Brain pericyte (primary cell): ENCODE data around the gene RARB.

Experiments used
- DNase-seq: peaks from one replicate; pipeline ENCODE4 v3.0.0-alpha.2; 2012; ENCODE audit warnings: low read depth, low spot score

The RARB gene

DNA sequence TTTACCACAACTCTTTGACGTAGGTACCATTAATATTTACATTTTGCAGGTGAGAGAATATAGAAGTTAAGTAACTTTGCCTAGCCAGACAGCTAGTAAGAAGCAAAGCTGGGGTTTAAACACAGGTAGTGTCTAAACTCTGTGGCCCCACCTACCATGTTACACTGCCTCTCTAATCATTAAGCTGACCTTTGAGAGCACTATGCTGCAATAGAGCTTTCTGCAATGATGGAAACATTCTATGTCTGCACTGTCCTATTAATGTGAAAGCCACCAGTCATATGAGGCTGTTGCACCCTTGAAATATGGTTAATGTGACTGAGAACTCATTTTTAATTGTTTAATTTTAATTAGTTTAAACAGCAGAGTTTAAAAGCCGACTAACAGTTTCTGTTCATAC, 6.3 kb upstream of the RARB start:
- no peak for DNase-seq

- peak; percentile 70 for DNase-seq
Observed at GRCh38 chr3:25423780-25424588, 4.1 kb upstream of the RARB start.

DNA sequence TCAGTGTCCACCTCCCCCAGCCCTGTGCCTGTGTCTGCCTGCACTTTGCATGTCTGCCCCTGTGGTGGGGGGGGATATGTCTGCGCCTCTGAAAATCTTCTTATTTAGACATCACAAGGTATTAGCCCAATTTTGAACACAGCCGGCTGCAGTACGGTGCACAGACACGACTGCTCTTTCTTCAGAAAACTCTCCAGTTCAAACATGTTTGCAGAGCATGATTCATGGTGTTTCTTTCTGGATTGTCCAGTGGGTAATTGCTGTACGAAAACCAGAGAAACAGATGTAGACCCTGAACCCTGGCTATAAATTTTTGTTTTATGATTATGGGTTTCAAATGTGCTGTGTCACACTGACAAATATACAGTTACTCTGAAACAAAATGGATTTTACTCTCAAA, 3.4 kb upstream of the RARB start:
- no peak for DNase-seq

DNA sequence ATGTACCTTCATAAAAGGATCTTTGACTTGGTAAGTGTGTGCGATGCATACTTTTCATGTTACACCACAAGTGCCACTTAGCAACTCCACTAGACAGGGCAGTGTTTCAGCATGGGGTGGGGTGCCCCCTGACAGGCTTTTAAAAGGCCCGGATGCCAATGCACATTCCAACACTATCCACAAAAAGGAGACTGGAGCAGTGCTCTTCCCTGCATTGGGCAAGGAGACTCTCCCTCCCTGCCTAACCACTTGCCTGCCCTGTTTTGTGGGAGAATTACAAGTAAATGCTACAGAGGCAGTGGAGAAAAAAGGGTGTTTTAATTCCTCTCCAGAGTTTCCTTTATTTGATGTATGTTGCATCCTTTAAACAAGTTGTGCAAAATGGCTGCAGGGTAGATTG, 1.7 kb upstream of the RARB start:
- DNase-seq = no peak

- DNase-seq = no peak
Observed at GRCh38 chr3:25427155-25427554, 908 bp upstream of the RARB start.

DNA sequence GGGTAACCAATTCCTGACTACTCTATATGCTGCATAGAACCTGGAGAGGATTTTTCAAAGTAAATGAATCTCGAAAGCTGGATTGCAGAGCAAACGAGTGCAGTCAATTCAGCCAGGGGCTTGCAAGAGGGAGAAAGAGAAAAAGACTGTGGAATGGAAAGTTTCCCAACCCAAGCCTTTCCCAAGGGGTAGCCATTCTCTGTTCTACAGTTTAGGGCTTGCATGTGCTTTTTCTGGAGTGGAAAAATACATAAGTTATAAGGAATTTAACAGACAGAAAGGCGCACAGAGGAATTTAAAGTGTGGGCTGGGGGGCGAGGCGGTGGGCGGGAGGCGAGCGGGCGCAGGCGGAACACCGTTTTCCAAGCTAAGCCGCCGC, 511 bp upstream of the RARB start:
- DNase-seq = no peak

DNA sequence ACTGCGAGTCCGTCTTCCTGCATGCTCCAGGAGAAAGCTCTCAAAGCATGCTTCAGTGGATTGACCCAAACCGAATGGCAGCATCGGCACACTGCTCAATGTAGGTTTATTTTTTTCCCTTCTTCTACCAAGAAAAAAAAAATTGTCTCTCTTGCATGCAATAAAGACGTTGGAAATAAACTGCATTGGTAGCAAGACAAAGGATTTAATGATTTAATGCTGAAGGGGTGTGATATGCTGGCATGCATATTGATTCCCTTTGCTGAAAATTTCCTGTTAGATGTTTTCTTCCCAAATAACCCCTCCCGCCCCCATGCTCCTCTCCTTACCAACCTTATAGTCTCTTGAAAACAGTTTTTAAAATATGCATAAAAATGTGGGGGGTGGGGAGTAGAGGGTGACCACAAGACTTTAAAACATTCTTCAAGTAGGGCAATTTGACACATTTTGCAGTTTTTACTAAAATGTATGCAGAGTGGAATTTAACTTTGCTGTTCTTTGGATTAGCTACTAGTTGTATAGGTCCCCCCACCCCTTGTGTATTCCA, 799 bp downstream of the RARB start:
- no peak for DNase-seq

- DNase-seq = no peak
Observed at GRCh38 chr3:25429361-25430286, 1.6 kb downstream of the RARB start.

GRCh38 chr3:25430287-25430934, 2.3 kb downstream of the RARB start:
- DNase-seq = no peak

GRCh38 chr3:25430935-25431770, 3.1 kb downstream of the RARB start:
- no peak for DNase-seq

GRCh38 chr3:25432176-25432720, 4.2 kb downstream of the RARB start:
- no peak for DNase-seq

DNA sequence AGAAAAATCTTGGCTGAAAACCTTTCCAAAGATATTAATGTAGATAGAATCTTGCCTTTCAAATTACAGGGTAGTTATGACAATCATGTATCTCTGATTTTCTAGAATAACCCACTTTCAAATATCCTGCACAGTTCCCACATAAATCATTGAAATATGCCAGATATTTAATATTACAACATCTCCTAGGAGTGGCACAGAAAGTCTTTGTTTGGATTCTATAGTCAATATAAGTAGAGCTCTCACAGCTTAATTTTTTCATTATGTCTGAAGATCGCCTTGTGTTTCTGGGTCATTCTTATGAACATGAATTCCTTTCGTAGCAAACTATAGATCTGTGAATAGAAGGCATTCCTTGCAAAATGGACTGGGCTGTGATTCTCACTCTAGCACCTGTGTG, 5.0 kb downstream of the RARB start:
- no peak for DNase-seq

DNA sequence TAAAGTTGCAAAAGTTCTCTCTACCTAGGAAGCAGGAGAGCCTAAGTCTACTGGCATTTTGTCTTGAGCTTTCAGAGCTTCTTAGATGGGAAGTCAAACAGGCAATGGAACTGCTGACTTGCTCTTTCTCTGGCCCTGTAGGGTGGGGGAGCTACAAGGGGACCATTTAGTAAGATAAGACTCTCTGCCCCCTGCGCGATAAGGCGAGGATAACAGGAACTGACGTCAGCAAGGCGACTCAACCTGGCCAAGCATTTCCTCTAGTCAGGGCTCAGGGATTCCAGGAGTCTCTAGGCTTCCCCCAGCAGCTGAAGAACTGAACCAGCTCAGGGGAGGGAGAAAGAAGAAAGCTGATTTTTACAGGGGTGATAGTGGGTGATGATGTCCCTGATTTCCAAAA, 5.8 kb downstream of the RARB start:
- no peak for DNase-seq

DNA sequence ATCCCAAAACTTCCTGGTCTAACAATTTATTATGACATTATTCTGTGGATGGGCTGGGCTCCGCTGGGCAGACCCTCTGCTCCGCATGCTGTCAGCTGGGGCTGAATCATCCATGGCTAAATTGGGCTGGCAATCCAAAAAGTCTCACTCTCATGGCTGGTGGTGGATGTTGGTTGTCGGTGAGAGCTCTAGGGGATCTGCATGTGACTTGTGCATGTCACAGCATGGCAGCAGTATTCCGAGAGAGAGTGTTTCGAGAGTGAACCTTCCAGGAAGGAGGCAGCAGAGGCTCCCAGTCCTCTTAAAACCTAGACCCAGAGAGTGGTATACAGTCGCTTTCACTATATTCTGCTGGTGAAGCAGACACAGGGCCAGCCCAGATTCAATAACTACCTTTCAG, 9.9 kb downstream of the RARB start:
- DNase-seq = no peak

DNA sequence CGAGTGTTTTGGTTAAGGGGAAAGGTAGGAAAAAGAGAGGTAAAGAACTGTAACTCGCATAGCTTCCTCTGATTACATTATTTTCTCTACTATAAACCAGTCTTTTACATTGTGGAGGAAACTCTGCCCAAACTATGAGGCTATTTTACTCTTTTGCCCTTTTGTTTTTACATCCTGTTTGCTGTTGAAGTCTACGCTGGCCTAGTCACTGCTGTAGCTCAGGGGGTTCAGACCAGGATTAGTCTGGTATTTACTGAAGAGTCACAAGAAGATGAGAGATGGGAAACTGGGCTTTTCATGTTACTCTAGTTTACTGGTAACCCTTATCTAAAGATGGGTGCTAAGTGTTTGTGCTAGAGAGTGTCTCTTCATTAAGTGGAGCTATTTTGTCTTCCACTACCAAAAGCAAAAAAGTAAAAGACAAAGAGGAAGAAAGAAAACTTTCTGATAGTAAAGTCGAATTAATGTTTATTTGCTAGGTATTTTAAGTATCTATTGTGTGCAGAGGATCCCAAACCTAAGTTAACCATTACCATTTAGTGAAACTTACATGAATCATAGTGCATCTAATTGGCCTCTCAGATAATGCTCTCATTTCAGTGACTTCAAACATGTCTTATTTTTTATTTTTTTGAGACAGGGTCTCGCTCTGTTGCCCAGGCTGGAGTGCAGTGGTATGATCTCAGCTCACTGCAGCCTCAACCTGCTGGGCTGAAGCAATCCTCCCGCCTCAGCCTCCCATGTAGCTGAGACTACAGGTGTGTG, 10.9 kb downstream of the RARB start:
- no peak for DNase-seq

- no peak for DNase-seq
Observed at GRCh38 chr3:25441234-25441856, 13.3 kb downstream of the RARB start.

GRCh38 chr3:25442486-25442885, 14.4 kb downstream of the RARB start:
- DNase-seq = no peak

GRCh38 chr3:25444273-25444672, 16.2 kb downstream of the RARB start:
- no peak for DNase-seq

- no peak for DNase-seq
Observed at GRCh38 chr3:25445731-25446130, 17.7 kb downstream of the RARB start.

DNA sequence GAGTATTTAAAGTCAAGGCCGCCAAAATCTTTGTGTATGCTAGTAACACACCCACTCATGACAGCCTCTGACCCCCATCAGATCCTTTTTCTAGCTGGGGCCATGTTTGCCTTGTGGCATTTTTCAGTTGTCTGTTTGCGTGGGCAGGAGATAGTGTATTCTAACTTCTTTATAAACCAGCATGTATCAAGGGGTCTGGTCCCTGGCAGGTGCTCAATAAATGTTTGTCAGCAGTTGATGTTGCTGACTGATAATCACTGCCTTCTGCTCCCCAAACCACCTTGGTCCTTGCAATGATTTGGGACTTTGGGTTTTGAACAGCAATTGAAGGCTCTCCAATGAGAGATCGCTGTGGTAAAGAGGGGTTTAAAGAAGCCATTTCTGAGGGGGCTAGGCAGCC, 19.2 kb downstream of the RARB start:
- no peak for DNase-seq
